ENCODE results near the gene PLP2.

PLP2 gene

GRCh38 chrX:49204709-49205108 lies 33.0 kb downstream of the PLP2 start:
- Histone ChIP-seq H3K4me3 (ENCODE audit: low read length, poor library complexity, severe bottlenecking) (no peak overlapping the region), H3K4me2 (ENCODE audit: low read depth, low read length, poor library complexity, severe bottlenecking) (no peak overlapping the region), H3K4me1 (ENCODE audit: insufficient read depth, low read length, poor library complexity, severe bottlenecking) (no peaks in the 10 kb centered on the region), H2AFZ (ENCODE audit: low read length) (no peak overlapping the region), H3K9me3 (ENCODE audit: insufficient read depth, low read depth, low read length) (no peaks in the 10 kb centered on the region), H3K36me3 (ENCODE audit: insufficient read depth, low read length) (no peaks in the 10 kb centered on the region), H4K20me1 (ENCODE audit: insufficient read depth, low read length, poor library complexity, severe bottlenecking) (no peaks in the 10 kb centered on the region), H3F3A (ENCODE audit: low read depth) (no peaks in the 10 kb centered on the region), H3K27me3 (ENCODE audit: insufficient read depth, low read length, poor library complexity, severe bottlenecking) (peaks cover 18% of the 10 kb centered on the region), H3K9me2 (replicated peaks; ENCODE audit: low read depth, low read length) (no peaks in the 10 kb centered on the region), H3K9ac (ENCODE audit: low read depth, low read length, poor library complexity, severe bottlenecking) (no peak overlapping the region), H3K79me2 (ENCODE audit: insufficient read depth, low read length) (no peaks in the 10 kb centered on the region)
- no peak for TF ChIP-seq EZH2phosphoT487 (IDR thresholded peaks at IDR 0.05; ENCODE audit: borderline replicate concordance)
- TF ChIP-seq, protein P1, sequence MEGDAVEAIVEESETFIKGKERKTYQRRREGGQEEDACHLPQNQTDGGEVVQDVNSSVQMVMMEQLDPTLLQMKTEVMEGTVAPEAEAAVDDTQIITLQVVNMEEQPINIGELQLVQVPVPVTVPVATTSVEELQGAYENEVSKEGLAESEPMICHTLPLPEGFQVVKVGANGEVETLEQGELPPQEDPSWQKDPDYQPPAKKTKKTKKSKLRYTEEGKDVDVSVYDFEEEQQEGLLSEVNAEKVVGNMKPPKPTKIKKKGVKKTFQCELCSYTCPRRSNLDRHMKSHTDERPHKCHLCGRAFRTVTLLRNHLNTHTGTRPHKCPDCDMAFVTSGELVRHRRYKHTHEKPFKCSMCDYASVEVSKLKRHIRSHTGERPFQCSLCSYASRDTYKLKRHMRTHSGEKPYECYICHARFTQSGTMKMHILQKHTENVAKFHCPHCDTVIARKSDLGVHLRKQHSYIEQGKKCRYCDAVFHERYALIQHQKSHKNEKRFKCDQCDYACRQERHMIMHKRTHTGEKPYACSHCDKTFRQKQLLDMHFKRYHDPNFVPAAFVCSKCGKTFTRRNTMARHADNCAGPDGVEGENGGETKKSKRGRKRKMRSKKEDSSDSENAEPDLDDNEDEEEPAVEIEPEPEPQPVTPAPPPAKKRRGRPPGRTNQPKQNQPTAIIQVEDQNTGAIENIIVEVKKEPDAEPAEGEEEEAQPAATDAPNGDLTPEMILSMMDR (conservative IDR thresholded peaks at IDR 0.05; ENCODE audit: low read length) = no peak

- H3K4me2 ChIP-seq (ENCODE audit: low read depth, low read length, poor library complexity, severe bottlenecking) = no peak overlapping the region
- H3K4me3 ChIP-seq (ENCODE audit: low read length, poor library complexity, severe bottlenecking) = no peak overlapping the region
- H3F3A ChIP-seq (ENCODE audit: low read depth) = no peaks in the 10 kb centered on the region
- no peaks in the 10 kb centered on the region for H3K79me2 ChIP-seq (ENCODE audit: insufficient read depth, low read length)
- no peaks in the 10 kb centered on the region for H3K9me3 ChIP-seq (ENCODE audit: insufficient read depth, low read depth, low read length)
- no peaks in the 10 kb centered on the region for H3K9me2 ChIP-seq (replicated peaks; ENCODE audit: low read depth, low read length)
- no peak overlapping the region for H2AFZ ChIP-seq (ENCODE audit: low read length)
- H3K4me1 ChIP-seq (ENCODE audit: insufficient read depth, low read length, poor library complexity, severe bottlenecking) = no peaks in the 10 kb centered on the region
- no peaks in the 10 kb centered on the region for H3K36me3 ChIP-seq (ENCODE audit: insufficient read depth, low read length)
- no peaks in the 10 kb centered on the region for H4K20me1 ChIP-seq (ENCODE audit: insufficient read depth, low read length, poor library complexity, severe bottlenecking)
- peaks cover 18% of the 10 kb centered on the region for H3K27me3 ChIP-seq (ENCODE audit: insufficient read depth, low read length, poor library complexity, severe bottlenecking)
- TF ChIP-seq EZH2phosphoT487 (IDR thresholded peaks at IDR 0.05; ENCODE audit: borderline replicate concordance) = no peak
- TF ChIP-seq, protein P1 (conservative IDR thresholded peaks at IDR 0.05; ENCODE audit: low read length) = no peak
- H3K9ac ChIP-seq (ENCODE audit: low read depth, low read length, poor library complexity, severe bottlenecking) = no peak overlapping the region
These were observed 33.7 kb downstream of the PLP2 start for GRCh38 chrX:49205443-49205842.

DNA sequence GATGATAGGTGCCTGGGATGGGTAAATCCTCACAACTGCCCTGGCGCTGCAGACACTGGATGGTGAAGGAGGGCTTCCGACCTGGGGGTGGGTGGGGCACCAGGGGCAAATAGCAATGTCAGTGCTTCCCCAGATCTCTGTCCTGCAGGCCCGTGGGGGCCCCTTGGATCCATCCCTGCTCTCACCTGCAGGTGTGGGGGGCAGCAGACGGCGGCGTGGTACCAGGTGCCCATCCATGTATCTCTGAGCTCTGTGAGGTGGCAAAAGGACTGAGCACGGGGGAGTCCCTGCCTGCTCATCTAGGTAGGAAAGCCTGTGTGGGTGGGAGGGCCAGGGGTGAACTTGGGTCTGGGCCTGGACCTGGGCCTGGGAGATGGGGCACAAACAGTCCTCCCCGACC lies 34.8 kb downstream of the PLP2 start:
- Histone ChIP-seq H3K4me3 (ENCODE audit: low read length, poor library complexity, severe bottlenecking) (no peak overlapping the region), H3K9ac (ENCODE audit: low read depth, low read length, poor library complexity, severe bottlenecking) (no peak overlapping the region), H3K9me3 (ENCODE audit: insufficient read depth, low read depth, low read length) (no peaks in the 10 kb centered on the region), H3K4me1 (ENCODE audit: insufficient read depth, low read length, poor library complexity, severe bottlenecking) (no peaks in the 10 kb centered on the region), H3K9me2 (replicated peaks; ENCODE audit: low read depth, low read length) (no peaks in the 10 kb centered on the region), H3K4me2 (ENCODE audit: low read depth, low read length, poor library complexity, severe bottlenecking) (no peak overlapping the region), H3K27me3 (ENCODE audit: insufficient read depth, low read length, poor library complexity, severe bottlenecking) (peaks cover 18% of the 10 kb centered on the region), H3K36me3 (ENCODE audit: insufficient read depth, low read length) (no peaks in the 10 kb centered on the region), H2AFZ (ENCODE audit: low read length) (no peak overlapping the region), H3F3A (ENCODE audit: low read depth) (no peaks in the 10 kb centered on the region), H4K20me1 (ENCODE audit: insufficient read depth, low read length, poor library complexity, severe bottlenecking) (no peaks in the 10 kb centered on the region), H3K79me2 (ENCODE audit: insufficient read depth, low read length) (no peaks in the 10 kb centered on the region)
- TF ChIP-seq, protein P1 (conservative IDR thresholded peaks at IDR 0.05; ENCODE audit: low read length) = no peak
- TF ChIP-seq EZH2phosphoT487 (IDR thresholded peaks at IDR 0.05; ENCODE audit: borderline replicate concordance) = no peak

Data from Loucy (cell line).